ENCODE results near the gene GSTM3. TPM values are rescaled to one million over a fixed set of nuclear protein-coding genes. Genes with fewer than 3 reads are reported as not detected.

Gene GSTM3
- total and polyA plus RNA-seq, 4 donors: 102 to 154 (median 127) TPM

GRCh38 chr1:109733236-109733870 lies 7.5 kb downstream of the GSTM3 start:
- H3K4me3 ChIP-seq (ENCODE audit: low read depth, low read length): no peak overlapping the region
- WGBS (ENCODE audit: insufficient coverage): 85% methylated on average over 2 of the region's 4 CpGs
- no peaks in the 10 kb centered on the region for H3K9me3 ChIP-seq (ENCODE audit: control insufficient read depth, insufficient read depth, low read length)
- no peak for DNase-seq (ENCODE audit: low read depth in 4 of 6, low spot score in 6 of 6)
- no peak overlapping the region for H3K27ac ChIP-seq (ENCODE audit: low read depth, low read length)
- no peaks in the 10 kb centered on the region for H3K4me1 ChIP-seq (ENCODE audit: control insufficient read depth, insufficient read depth, low read length)
- H3K36me3 ChIP-seq (ENCODE audit: control insufficient read depth, insufficient read depth, low read length): peaks cover 17% of the 10 kb centered on the region
- H3K27me3 ChIP-seq (ENCODE audit: control insufficient read depth, insufficient read depth, low read length): no peaks in the 10 kb centered on the region

- peaks cover 8% of the 10 kb centered on the region for H3K36me3 ChIP-seq (ENCODE audit: control insufficient read depth, insufficient read depth, low read length)
- no peaks in the 10 kb centered on the region for H3K4me1 ChIP-seq (ENCODE audit: control insufficient read depth, insufficient read depth, low read length)
- no peak overlapping the region for H3K27ac ChIP-seq (ENCODE audit: low read depth, low read length)
- no peaks in the 10 kb centered on the region for H3K27me3 ChIP-seq (ENCODE audit: control insufficient read depth, insufficient read depth, low read length)
- H3K9me3 ChIP-seq (ENCODE audit: control insufficient read depth, insufficient read depth, low read length): no peaks in the 10 kb centered on the region
- DNase-seq (ENCODE audit: low read depth in 4 of 6, low spot score in 6 of 6): peak in 1 of 6 donors; percentile 17
- WGBS (ENCODE audit: insufficient coverage): 71% methylated on average over 1 of the region's 3 CpGs
- no peak overlapping the region for H3K4me3 ChIP-seq (ENCODE audit: low read depth, low read length)
These were observed 8.4 kb downstream of the GSTM3 start for GRCh38 chr1:109732390-109732881.

- Histone ChIP-seq H3K9me3 (ENCODE audit: control insufficient read depth, insufficient read depth, low read length) (no peaks in the 10 kb centered on the region), H3K4me3 (ENCODE audit: low read depth, low read length) (no peak overlapping the region), H3K27me3 (ENCODE audit: control insufficient read depth, insufficient read depth, low read length) (no peaks in the 10 kb centered on the region), H3K4me1 (ENCODE audit: control insufficient read depth, insufficient read depth, low read length) (no peaks in the 10 kb centered on the region), H3K27ac (ENCODE audit: low read depth, low read length) (no peak overlapping the region), H3K36me3 (ENCODE audit: control insufficient read depth, insufficient read depth, low read length) (no peaks in the 10 kb centered on the region)
- no peak for DNase-seq (ENCODE audit: low read depth in 4 of 6, low spot score in 6 of 6)
- 62% methylated on average over 5 of the region's 6 CpGs for WGBS (ENCODE audit: insufficient coverage)
These were observed 10.2 kb downstream of the GSTM3 start for GRCh38 chr1:109730666-109731065.

GRCh38 chr1:109728870-109729269 lies 12.0 kb downstream of the GSTM3 start:
- WGBS (ENCODE audit: insufficient coverage): 100% methylated on average over 5 of the region's 7 CpGs
- H3K4me1 ChIP-seq (ENCODE audit: control insufficient read depth, insufficient read depth, low read length): no peaks in the 10 kb centered on the region
- H3K27me3 ChIP-seq (ENCODE audit: control insufficient read depth, insufficient read depth, low read length): no peaks in the 10 kb centered on the region
- H3K36me3 ChIP-seq (ENCODE audit: control insufficient read depth, insufficient read depth, low read length): no peaks in the 10 kb centered on the region
- H3K4me3 ChIP-seq (ENCODE audit: low read depth, low read length): no peak overlapping the region
- DNase-seq (ENCODE audit: low read depth in 4 of 6, low spot score in 6 of 6): no peak
- H3K9me3 ChIP-seq (ENCODE audit: control insufficient read depth, insufficient read depth, low read length): no peaks in the 10 kb centered on the region
- H3K27ac ChIP-seq (ENCODE audit: low read depth, low read length): no peak overlapping the region

- H3K36me3 ChIP-seq (ENCODE audit: control insufficient read depth, insufficient read depth, low read length): no peaks in the 10 kb centered on the region
- H3K4me3 ChIP-seq (ENCODE audit: low read depth, low read length): no peak overlapping the region
- H3K27me3 ChIP-seq (ENCODE audit: control insufficient read depth, insufficient read depth, low read length): no peaks in the 10 kb centered on the region
- H3K4me1 ChIP-seq (ENCODE audit: control insufficient read depth, insufficient read depth, low read length): no peaks in the 10 kb centered on the region
- no peak overlapping the region for H3K27ac ChIP-seq (ENCODE audit: low read depth, low read length)
- H3K9me3 ChIP-seq (ENCODE audit: control insufficient read depth, insufficient read depth, low read length): no peaks in the 10 kb centered on the region
- no peak for DNase-seq (ENCODE audit: low read depth in 4 of 6, low spot score in 6 of 6)
- WGBS (ENCODE audit: insufficient coverage): 92% methylated on average over 11 of the region's 12 CpGs
These were observed 14.0 kb downstream of the GSTM3 start for GRCh38 chr1:109726728-109727373.

GRCh38 chr1:109726007-109726406 lies 14.8 kb downstream of the GSTM3 start:
- Histone ChIP-seq H3K9me3 (ENCODE audit: control insufficient read depth, insufficient read depth, low read length) (no peaks in the 10 kb centered on the region), H3K4me1 (ENCODE audit: control insufficient read depth, insufficient read depth, low read length) (no peaks in the 10 kb centered on the region), H3K4me3 (ENCODE audit: low read depth, low read length) (no peak overlapping the region), H3K27ac (ENCODE audit: low read depth, low read length) (no peak overlapping the region), H3K27me3 (ENCODE audit: control insufficient read depth, insufficient read depth, low read length) (no peaks in the 10 kb centered on the region), H3K36me3 (ENCODE audit: control insufficient read depth, insufficient read depth, low read length) (no peaks in the 10 kb centered on the region)
- 25% methylated on average over 1 of the region's 1 CpG for WGBS (ENCODE audit: insufficient coverage)
- no peak for DNase-seq (ENCODE audit: low read depth in 4 of 6, low spot score in 6 of 6)

GRCh38 chr1:109725510-109725909 lies 15.3 kb downstream of the GSTM3 start:
- no peaks in the 10 kb centered on the region for H3K9me3 ChIP-seq (ENCODE audit: control insufficient read depth, insufficient read depth, low read length)
- H3K4me3 ChIP-seq (ENCODE audit: low read depth, low read length): no peak overlapping the region
- no peak overlapping the region for H3K27ac ChIP-seq (ENCODE audit: low read depth, low read length)
- 96% methylated on average over 3 of the region's 4 CpGs for WGBS (ENCODE audit: insufficient coverage)
- DNase-seq (ENCODE audit: low read depth in 4 of 6, low spot score in 6 of 6): no peak
- H3K27me3 ChIP-seq (ENCODE audit: control insufficient read depth, insufficient read depth, low read length): no peaks in the 10 kb centered on the region
- H3K4me1 ChIP-seq (ENCODE audit: control insufficient read depth, insufficient read depth, low read length): no peaks in the 10 kb centered on the region
- no peaks in the 10 kb centered on the region for H3K36me3 ChIP-seq (ENCODE audit: control insufficient read depth, insufficient read depth, low read length)

GRCh38 chr1:109724933-109725332 lies 15.9 kb downstream of the GSTM3 start:
- H3K27me3 ChIP-seq (ENCODE audit: control insufficient read depth, insufficient read depth, low read length): no peaks in the 10 kb centered on the region
- no peaks in the 10 kb centered on the region for H3K4me1 ChIP-seq (ENCODE audit: control insufficient read depth, insufficient read depth, low read length)
- H3K27ac ChIP-seq (ENCODE audit: low read depth, low read length): no peak overlapping the region
- no peaks in the 10 kb centered on the region for H3K9me3 ChIP-seq (ENCODE audit: control insufficient read depth, insufficient read depth, low read length)
- H3K36me3 ChIP-seq (ENCODE audit: control insufficient read depth, insufficient read depth, low read length): no peaks in the 10 kb centered on the region
- no peak overlapping the region for H3K4me3 ChIP-seq (ENCODE audit: low read depth, low read length)
- no peak for DNase-seq (ENCODE audit: low read depth in 4 of 6, low spot score in 6 of 6)
- 100% methylated on average over 1 of the region's 5 CpGs for WGBS (ENCODE audit: insufficient coverage)

GRCh38 chr1:109722908-109723691 lies 17.7 kb downstream of the GSTM3 start:
- no peaks in the 10 kb centered on the region for H3K4me1 ChIP-seq (ENCODE audit: control insufficient read depth, insufficient read depth, low read length)
- no peak overlapping the region for H3K4me3 ChIP-seq (ENCODE audit: low read depth, low read length)
- 81% methylated on average over 5 of the region's 7 CpGs for WGBS (ENCODE audit: insufficient coverage)
- DNase-seq (ENCODE audit: low read depth in 4 of 6, low spot score in 6 of 6): no peak
- no peaks in the 10 kb centered on the region for H3K27me3 ChIP-seq (ENCODE audit: control insufficient read depth, insufficient read depth, low read length)
- H3K36me3 ChIP-seq (ENCODE audit: control insufficient read depth, insufficient read depth, low read length): no peaks in the 10 kb centered on the region
- no peaks in the 10 kb centered on the region for H3K9me3 ChIP-seq (ENCODE audit: control insufficient read depth, insufficient read depth, low read length)
- H3K27ac ChIP-seq (ENCODE audit: low read depth, low read length): no peak overlapping the region

Data from spinal cord (tissue), 10 donors.